COR-L47 (cell line): ENCODE results near the gene KCNK4.

Experiments
- DNase-seq: peaks from one replicate; lab custom pipeline; 2025; lab: John Stamatoyannopoulos, UW

Gene KCNK4

GRCh38 chr11:64347193-64347867, 56.2 kb downstream of the KCNK4 start:
- no peak for DNase-seq

GRCh38 chr11:64348383-64349024, 57.4 kb downstream of the KCNK4 start:
- no peak for DNase-seq

GRCh38 chr11:64349025-64349387, 57.9 kb downstream of the KCNK4 start:
- DNase-seq, result no peak

GRCh38 chr11:64349404-64349803, 58.3 kb downstream of the KCNK4 start:
- DNase-seq, result no peak
